Brain microvascular endothelial cell (primary cell): ENCODE results near the gene SEPHS2.

Experiments
- DNase-seq: peaks from one replicate; pipeline ENCODE4 v3.0.0-alpha.2; 2020
- H3K27ac ChIP-seq: fragments of 250-450 bp; sonication (Bioruptor Pico); 2 replicates; pipeline ENCODE4 v1.5.1; 2020; ENCODE audit warnings: mild to moderate bottlenecking, moderate library complexity
- H3K27me3 ChIP-seq: fragments of 250-450 bp; sonication (Bioruptor Pico); replicated peaks from 2 replicates; pipeline ENCODE4 v1.5.1; 2020; ENCODE audit warnings: mild to moderate bottlenecking
- H3K36me3 ChIP-seq: fragments of 250-450 bp; sonication (Bioruptor Pico); replicated peaks from 2 replicates; pipeline ENCODE4 v1.5.1; 2020; ENCODE audit warnings: mild to moderate bottlenecking
- H3K4me3 ChIP-seq: 2 replicates; pipeline ENCODE4 v1.5.1; 2011; ENCODE audit warnings: low read depth, mild to moderate bottlenecking, control low read depth, low read length, moderate library complexity
- in situ Hi-C: cut with HindIII; loops from 2 replicates; pipeline ENCODE4 v1.10.0; 2017; ENCODE audit warnings: low sequenced_read_pairs, low pct_ligation_motif_present
- TF ChIP-seq, protein P1 (sequence below): IDR thresholded peaks from 2 replicates; pipeline ENCODE4 v1.5.1; 2011; ENCODE audit warnings: low read depth, mild to moderate bottlenecking, moderate library complexity, low read length, control low read depth, inconsistent platforms; ENCODE audit errors: missing control alignments

SEPHS2 gene

DNA sequence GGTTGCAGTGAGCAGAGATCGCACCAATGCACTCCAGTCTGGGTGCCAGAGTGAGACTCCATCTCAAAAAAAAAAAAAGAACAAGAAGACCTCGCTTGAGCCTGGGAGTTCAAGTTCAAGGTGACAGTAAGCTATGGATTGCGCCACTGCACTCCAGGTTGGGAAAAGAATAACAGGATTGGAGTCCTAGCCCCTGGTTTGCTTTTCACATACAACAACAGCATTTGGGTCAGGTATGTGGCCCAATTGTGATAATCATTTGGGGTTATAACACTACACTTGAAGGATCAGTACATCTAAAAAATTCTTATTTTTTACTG is 3.4 kb upstream of the SEPHS2 start:
- Histone ChIP-seq H3K36me3 (no peaks in the 10 kb centered on the region), H3K27ac (no peak overlapping the region), H3K27me3 (no peaks in the 10 kb centered on the region), H3K4me3 (no peak overlapping the region)
- DNase-seq, result no peak
- in situ Hi-C loops, result loop anchor here (25.0 kb wide), 1 partner anchor 163 kb away; the partner anchor contains the start of gene ZNF689
- TF ChIP-seq, protein P1, sequence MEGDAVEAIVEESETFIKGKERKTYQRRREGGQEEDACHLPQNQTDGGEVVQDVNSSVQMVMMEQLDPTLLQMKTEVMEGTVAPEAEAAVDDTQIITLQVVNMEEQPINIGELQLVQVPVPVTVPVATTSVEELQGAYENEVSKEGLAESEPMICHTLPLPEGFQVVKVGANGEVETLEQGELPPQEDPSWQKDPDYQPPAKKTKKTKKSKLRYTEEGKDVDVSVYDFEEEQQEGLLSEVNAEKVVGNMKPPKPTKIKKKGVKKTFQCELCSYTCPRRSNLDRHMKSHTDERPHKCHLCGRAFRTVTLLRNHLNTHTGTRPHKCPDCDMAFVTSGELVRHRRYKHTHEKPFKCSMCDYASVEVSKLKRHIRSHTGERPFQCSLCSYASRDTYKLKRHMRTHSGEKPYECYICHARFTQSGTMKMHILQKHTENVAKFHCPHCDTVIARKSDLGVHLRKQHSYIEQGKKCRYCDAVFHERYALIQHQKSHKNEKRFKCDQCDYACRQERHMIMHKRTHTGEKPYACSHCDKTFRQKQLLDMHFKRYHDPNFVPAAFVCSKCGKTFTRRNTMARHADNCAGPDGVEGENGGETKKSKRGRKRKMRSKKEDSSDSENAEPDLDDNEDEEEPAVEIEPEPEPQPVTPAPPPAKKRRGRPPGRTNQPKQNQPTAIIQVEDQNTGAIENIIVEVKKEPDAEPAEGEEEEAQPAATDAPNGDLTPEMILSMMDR, result no peak

DNA sequence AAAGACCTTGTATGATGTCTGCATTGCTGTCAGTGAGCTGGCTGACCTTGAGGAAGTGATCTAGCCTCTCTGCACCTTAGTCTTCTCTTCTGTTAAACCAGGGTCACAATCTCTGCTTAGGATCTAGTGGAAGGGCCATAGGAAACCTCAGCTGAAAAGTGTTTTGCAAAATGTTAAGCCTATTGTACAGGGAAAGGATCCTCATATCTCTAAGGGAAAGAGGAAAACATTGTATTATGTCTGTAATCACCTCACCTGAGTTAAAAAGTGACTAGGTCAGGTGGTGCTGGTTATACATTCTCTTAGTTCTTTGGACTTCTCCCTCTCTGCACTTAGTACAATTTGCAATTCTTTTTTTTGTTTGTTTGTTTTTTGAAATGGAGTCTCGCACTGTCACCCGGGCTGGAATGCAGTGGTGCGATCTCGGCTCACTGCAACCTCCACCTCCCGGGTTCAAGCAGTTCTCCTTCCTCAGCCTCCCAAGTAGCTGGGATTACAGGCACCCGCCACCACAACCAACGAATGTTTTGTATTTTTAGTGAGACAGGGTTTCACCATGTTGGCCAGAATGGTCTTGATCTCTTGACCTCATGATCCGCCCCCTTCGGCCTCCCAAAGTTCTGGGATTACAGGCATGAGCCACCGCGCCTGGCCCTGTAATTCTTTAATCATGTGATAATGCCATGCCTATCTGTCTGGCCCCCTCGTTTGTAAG is 2.0 kb upstream of the SEPHS2 start:
- DNase-seq, result no peak
- no peaks in the 10 kb centered on the region for H3K36me3 ChIP-seq
- in situ Hi-C loops, result loop anchor here (25.0 kb wide), 1 partner anchor 165 kb away; the partner anchor contains the start of gene ZNF689
- H3K27ac ChIP-seq, result no peak overlapping the region
- H3K4me3 ChIP-seq, result no peak overlapping the region
- TF ChIP-seq, protein P1, result no peak
- no peaks in the 10 kb centered on the region for H3K27me3 ChIP-seq

DNA sequence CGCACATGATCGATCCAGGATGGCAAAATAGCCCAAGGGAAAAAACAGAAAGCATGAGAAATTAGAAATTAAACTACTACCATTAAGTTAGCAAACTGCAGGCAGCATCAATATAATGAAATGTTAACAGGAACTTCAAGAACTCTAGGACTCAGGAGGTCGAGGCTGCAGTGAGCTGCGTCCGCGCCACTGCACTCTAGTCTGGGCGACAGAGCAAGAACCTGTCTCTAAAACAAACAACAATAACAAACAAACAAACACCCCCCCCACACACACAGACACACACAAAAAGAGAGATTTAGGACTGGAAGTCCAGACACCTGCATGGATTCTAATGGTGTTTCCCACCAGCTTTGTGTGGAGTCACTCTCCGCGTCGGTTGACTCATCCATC is 525 bp upstream of the SEPHS2 start:
- no peaks in the 10 kb centered on the region for H3K36me3 ChIP-seq
- H3K27ac ChIP-seq, result no peak overlapping the region
- H3K27me3 ChIP-seq, result no peaks in the 10 kb centered on the region
- in situ Hi-C loops, result loop anchor here (25.0 kb wide), 1 partner anchor 166 kb away; the partner anchor contains the start of gene ZNF689
- TF ChIP-seq, protein P1, result no peak
- DNase-seq, result no peak
- H3K4me3 ChIP-seq, result peak overlapping the region; percentile 82

DNA sequence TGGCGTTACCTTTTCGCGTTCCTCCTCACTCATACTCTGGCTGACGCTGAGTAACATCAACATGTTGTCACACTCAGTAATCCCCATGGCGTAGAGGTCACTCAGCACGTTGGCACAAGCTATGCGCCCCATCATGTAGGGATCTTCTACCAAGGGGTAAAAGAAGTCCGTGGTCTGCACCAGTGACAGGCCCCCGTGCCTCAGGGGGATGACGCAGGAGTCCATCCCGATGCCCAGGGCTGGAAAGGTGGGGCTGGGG is 596 bp downstream of the SEPHS2 start:
- TF ChIP-seq, protein P1, result no peak
- DNase-seq, result no peak
- Histone ChIP-seq H3K27ac (peak overlapping the region; percentile 87), H3K4me3 (peak overlapping the region; percentile 82), H3K27me3 (no peaks in the 10 kb centered on the region), H3K36me3 (no peaks in the 10 kb centered on the region)
- in situ Hi-C loops, result loop anchor here (25.0 kb wide), 1 partner anchor 167 kb away; the partner anchor contains the start of gene ZNF689

DNA sequence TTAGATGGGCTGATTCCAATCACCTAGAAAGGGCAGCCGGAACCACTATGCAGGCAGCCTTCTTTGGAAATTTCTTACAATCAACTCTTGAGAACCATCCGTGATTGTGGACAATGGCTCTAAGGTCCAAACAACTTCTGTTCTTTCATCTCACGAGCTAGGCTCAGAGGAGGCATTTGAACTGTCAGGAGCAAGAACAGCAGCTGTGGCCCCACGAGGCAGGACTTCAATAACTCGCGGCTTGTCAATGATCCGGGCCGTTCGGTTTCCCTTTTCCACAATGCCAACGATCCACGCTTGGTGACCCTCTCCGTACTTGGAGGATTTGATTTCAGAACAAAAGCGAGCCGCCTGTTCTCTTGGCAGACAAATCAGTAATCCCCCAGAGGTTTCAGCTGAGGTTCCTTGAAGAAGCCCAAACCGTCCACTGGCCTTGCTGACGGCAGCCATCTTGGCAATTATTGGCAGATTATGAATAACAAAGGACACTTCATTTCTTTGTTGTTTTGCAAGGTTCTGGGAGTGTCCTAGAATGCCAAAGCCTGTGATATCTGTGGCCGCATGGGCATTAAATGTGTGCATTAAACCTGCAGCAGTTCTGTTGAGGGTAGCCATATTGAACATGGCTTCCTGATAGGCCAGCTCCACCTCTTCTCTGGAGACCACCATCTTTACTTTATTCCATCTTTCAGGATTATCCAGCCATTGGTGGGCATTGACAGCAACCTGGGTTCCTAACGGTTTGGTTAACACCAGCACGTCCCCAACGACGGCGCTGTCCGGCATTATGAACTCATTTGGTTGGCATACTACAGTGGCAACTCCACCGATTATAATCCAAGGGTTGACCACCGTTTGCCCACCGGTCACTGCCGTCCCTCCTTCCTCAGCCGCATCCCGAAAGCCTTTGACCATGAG is 1.2 kb downstream of the SEPHS2 start:
- in situ Hi-C loops, result loop anchor here (25.0 kb wide), 1 partner anchor 168 kb away; the partner anchor contains the start of gene ZNF689
- peak overlapping the region; percentile 87 for H3K27ac ChIP-seq
- TF ChIP-seq, protein P1, result no peak
- no peaks in the 10 kb centered on the region for H3K27me3 ChIP-seq
- no peak for DNase-seq
- H3K36me3 ChIP-seq, result no peaks in the 10 kb centered on the region
- peak overlapping the region; percentile 82 for H3K4me3 ChIP-seq
